HG02840 (cell line): Measurements from ENCODE around the gene GAGE12J.
"Not testable (repeated sequence)": the region's sequence is repeated elsewhere in the genome, so short reads cannot be mapped to it uniquely, and the experiment has no call there.

Source experiments
- ATAC-seq: cut with Tn5 transposase; IDR thresholded peaks from one replicate; pipeline ENCODE4 v1.9.1; 2021; ENCODE audit warnings: mild to moderate bottlenecking, moderate library complexity, moderate number of reproducible peaks; ENCODE audit not compliant: unreplicated experiment, low FRiP score

GAGE12J gene

GRCh38 chrX:49321737-49322136, at the start of gene GAGE12J:
Gene GAGE12J (plus strand): TSS chrX:49322037. CDS start chrX:49323194, 1,157 bp downstream.
- ATAC-seq: not testable (repeated sequence)

GRCh38 chrX:49272421-49272820, 49.4 kb upstream of the GAGE12J start:
- no peak for ATAC-seq

- ATAC-seq: no peak
Measured at GRCh38 chrX:49273181-49273727, 48.6 kb upstream of the GAGE12J start.

GRCh38 chrX:49276207-49276606, 45.6 kb upstream of the GAGE12J start:
- ATAC-seq: no peak

- no peak for ATAC-seq
Measured at GRCh38 chrX:49276671-49277534, 44.9 kb upstream of the GAGE12J start.

- ATAC-seq: no peak
Measured at GRCh38 chrX:49277535-49277830, 44.4 kb upstream of the GAGE12J start.

- no peak for ATAC-seq
Measured at GRCh38 chrX:49278081-49278480, 43.8 kb upstream of the GAGE12J start.

GRCh38 chrX:49282647-49283011, 39.2 kb upstream of the GAGE12J start:
- no peak for ATAC-seq

GRCh38 chrX:49284212-49284611, 37.6 kb upstream of the GAGE12J start:
- no peak for ATAC-seq

- no peak for ATAC-seq
Measured at GRCh38 chrX:49286136-49286535, 35.7 kb upstream of the GAGE12J start.

- no peak for ATAC-seq
Measured at GRCh38 chrX:49286581-49286980, 35.3 kb upstream of the GAGE12J start.

GRCh38 chrX:49287665-49288064, 34.2 kb upstream of the GAGE12J start:
- ATAC-seq: no peak

- no peak for ATAC-seq
Measured at GRCh38 chrX:49290215-49290614, 31.6 kb upstream of the GAGE12J start.

- ATAC-seq: no peak
Measured at GRCh38 chrX:49291615-49292337, 30.1 kb upstream of the GAGE12J start.

- ATAC-seq: no peak
Measured at GRCh38 chrX:49292400-49293362, 29.2 kb upstream of the GAGE12J start.

- ATAC-seq: not testable (repeated sequence)
Measured at GRCh38 chrX:49299293-49299692, 22.5 kb upstream of the GAGE12J start.

GRCh38 chrX:49300703-49301102, 21.1 kb upstream of the GAGE12J start:
- no peak for ATAC-seq

- no peak for ATAC-seq
Measured at GRCh38 chrX:49303346-49303745, 18.5 kb upstream of the GAGE12J start, which contains the start of gene GAGE10. Gene GAGE10 (plus strand): TSS chrX:49303646. CDS start chrX:49304860, 1,214 bp downstream.

GRCh38 chrX:49307775-49308174, 14.1 kb upstream of the GAGE12J start:
- not testable (repeated sequence) for ATAC-seq

- ATAC-seq: no peak
Measured at GRCh38 chrX:49308604-49309269, 13.1 kb upstream of the GAGE12J start.
